CD14-positive monocyte (primary cell): ENCODE measurements around the gene ATG10. TPM values are rescaled to one million over a fixed set of nuclear protein-coding genes. Genes with fewer than 3 reads are reported as not detected.
A peak's percentile ranks its signal among the peaks of the same experiment; 100 is the strongest.

Source experiments
- DNase-seq, 3 donors: peaks; one replicate each; pipeline ENCODE4 v3.0.0-alpha.2; 2011 to 2022
- H2AFZ ChIP-seq: 2 replicates; pipeline ENCODE4 v1.6.0; 2012; ENCODE audit warnings: mild to moderate bottlenecking, low read depth, low read length, inconsistent platforms; ENCODE audit not compliant: insufficient read depth, poor library complexity, severe bottlenecking
- H3K27ac ChIP-seq, 2 donors: 1 replicate in 1 of 2; 2 replicates in 1 of 2; pipeline ENCODE4 v1.5.1; 2012 to 2013; ENCODE audit warnings: low read length in 2 of 2, control low read depth in 1 of 2, inconsistent platforms in 1 of 2, low read depth in 1 of 2, mild to moderate bottlenecking in 1 of 2
- H3K27me3 ChIP-seq, 2 donors: one replicate each; pipeline versions ENCODE4 v1.6.0 to v1.6.1; 2011 to 2013; ENCODE audit warnings: low read length in 2 of 2; ENCODE audit not compliant: control insufficient read depth in 2 of 2, insufficient read depth in 2 of 2
- H3K36me3 ChIP-seq, 2 donors: replicated peaks in 1 of 2; 1 replicate in 1 of 2; 2 replicates in 1 of 2; pipeline versions ENCODE4 v1.5.1 to v1.6.1; 2012 to 2013; ENCODE audit warnings: low read length in 2 of 2, control low read depth in 1 of 2, inconsistent platforms in 1 of 2, mild to moderate bottlenecking in 1 of 2; ENCODE audit not compliant: insufficient read depth in 2 of 2, control insufficient read depth in 1 of 2
- H3K4me1 ChIP-seq, 2 donors: 1 replicate in 1 of 2; 2 replicates in 1 of 2; pipeline versions ENCODE4 v1.5.1 to v1.6.1; 2012 to 2013; ENCODE audit warnings: low read length in 2 of 2, control low read depth in 1 of 2, inconsistent platforms in 1 of 2, mild to moderate bottlenecking in 1 of 2, moderate library complexity in 1 of 2; ENCODE audit not compliant: insufficient read depth in 2 of 2, control insufficient read depth in 1 of 2
- H3K4me2 ChIP-seq: replicated peaks from 2 replicates; pipeline ENCODE3; 2012; ENCODE audit warnings: low read length, moderate library complexity, mild to moderate bottlenecking; ENCODE audit not compliant: poor library complexity, severe bottlenecking; ENCODE audit errors: extremely low read depth
- H3K4me3 ChIP-seq, 3 experiments: fragments of 200-600 bp in 1 of 3; sonication (generic) in 1 of 3; replicated peaks in 1 of 3; 1 replicate in 2 of 3; 2 replicates in 1 of 3; pipeline ENCODE4 v1.5.1; 2011 to 2013; ENCODE audit warnings: low read length in 3 of 3, mild to moderate bottlenecking in 3 of 3, control low read depth in 2 of 3, low read depth in 2 of 3, inconsistent platforms in 1 of 3, moderate library complexity in 1 of 3
- H3K79me2 ChIP-seq: 2 replicates; pipeline ENCODE4 v1.6.0; 2012; ENCODE audit warnings: mild to moderate bottlenecking, control low read depth, inconsistent platforms, low read length, moderate library complexity; ENCODE audit not compliant: insufficient read depth
- H3K9ac ChIP-seq: 2 replicates; pipeline ENCODE4 v1.6.0; 2017; ENCODE audit warnings: low read length, mild to moderate bottlenecking; ENCODE audit not compliant: insufficient read depth, poor library complexity, severe bottlenecking
- H3K9me3 ChIP-seq, 2 donors: replicated peaks in 1 of 2; 1 replicate in 1 of 2; 2 replicates in 1 of 2; pipeline versions ENCODE4 v1.5.1 to v1.6.1; 2012 to 2013; ENCODE audit warnings: low read length in 2 of 2, control low read depth in 1 of 2; ENCODE audit not compliant: control insufficient read depth in 1 of 2, insufficient read depth in 1 of 2
- H4K20me1 ChIP-seq: 2 replicates; pipeline ENCODE4 v1.6.0; 2012; ENCODE audit warnings: mild to moderate bottlenecking, low read length, control low read depth, moderate library complexity; ENCODE audit not compliant: insufficient read depth
- H3K27ac Mint-ChIP-seq, 7 donors: one replicate each; pipeline ENCODE4 v1.8.0; 2020; ENCODE audit warnings: mild to moderate bottlenecking in 7 of 7, mixed read lengths in 7 of 7, moderate library complexity in 6 of 7, inconsistent platforms in 2 of 7
- H3K27me3 Mint-ChIP-seq, 3 donors: one replicate each; pipeline ENCODE4 v1.8.0; 2021 to 2022; ENCODE audit warnings: low read depth in 3 of 3, mild to moderate bottlenecking in 3 of 3, mixed read lengths in 3 of 3, moderate library complexity in 3 of 3, inconsistent platforms in 1 of 3
- H3K36me3 Mint-ChIP-seq, 2 donors: one replicate each; pipeline ENCODE4 v1.8.0; 2020; ENCODE audit warnings: mixed read lengths in 2 of 2, inconsistent platforms in 1 of 2, mild to moderate bottlenecking in 1 of 2
- H3K4me1 Mint-ChIP-seq: one replicate; pipeline ENCODE4 v1.8.0; 2020; ENCODE audit warnings: mild to moderate bottlenecking, mixed read lengths
- H3K4me3 Mint-ChIP-seq, 2 donors: one replicate each; pipeline ENCODE4 v1.8.0; 2020; ENCODE audit warnings: mild to moderate bottlenecking in 2 of 2, mixed read lengths in 2 of 2, moderate library complexity in 1 of 2
- H3K9me3 Mint-ChIP-seq, 7 donors: one replicate each; pipeline ENCODE4 v1.8.0; 2020 to 2022; ENCODE audit warnings: mixed read lengths in 7 of 7, mild to moderate bottlenecking in 6 of 7, moderate library complexity in 6 of 7, inconsistent platforms in 2 of 7
- CTCF ChIP-seq: fragments of 200-600 bp; IDR thresholded peaks from one replicate; pipeline ENCODE4 v1.8.0; 2022; ENCODE audit warnings: antibody characterized with exemption, mild to moderate bottlenecking
- WGBS: methylation state at CpG from one replicate; pipeline ENCODE4 v1.1.5; 2013; ENCODE audit warnings: missing lambda C conversion rate; ENCODE audit not compliant: insufficient coverage; 5-methylcytosine and 5-hydroxymethylcytosine counted together
- intact Hi-C, 2 donors: fragments of 100-400 bp; cut with micrococcal nuclease; formaldehyde crosslinking; loops; one replicate each; pipeline versions ENCODE4 v1.15.0 to v1.15.1; 2023
- polyA plus RNA-seq, 3 donors: library from polyadenylated mRNA; depleted of rRNA in 1 of 3; unstranded in 2 of 3; stranded (reverse) in 1 of 3; fragments of 300-500 nt in 2 of 3; fragments of >200 nt in 1 of 3; fragmentation: Illumina TruSeq in 2 of 3; gene quantifications; 1 replicate in 2 of 3; 2 replicates in 1 of 3; pipeline ENCODE4 v1.2.3, GENCODE V29; 2012 to 2021

Gene ATG10
- polyA plus RNA-seq, 3 donors, result 2.1 to 7.9 (median 5.6) TPM

- H3K27me3 Mint-ChIP-seq, result peaks cover 0 to 2% (median 1%) of the 10 kb centered on the region in 3 donors
- 95% methylated on average over 4 of the region's 5 CpGs for WGBS
- peaks cover 35 to 38% of the 10 kb centered on the region in 2 donors for H3K36me3 Mint-ChIP-seq
- no peaks in the 10 kb centered on the region for H3K9me3 ChIP-seq
- H3K4me1 Mint-ChIP-seq, result peaks cover 3% of the 10 kb centered on the region
- no peak overlapping the region for H3K4me3 ChIP-seq
- H3K9ac ChIP-seq, result no peak overlapping the region
- H3K9me3 Mint-ChIP-seq, result peaks cover 0 to 8% (median 3%) of the 10 kb centered on the region in 7 donors
- no peak overlapping the region for H3K27ac Mint-ChIP-seq
- H3K4me2 ChIP-seq, result no peak overlapping the region
- no peak overlapping the region for H3K4me3 Mint-ChIP-seq
- no peaks in the 10 kb centered on the region for H4K20me1 ChIP-seq
- no peak for TF ChIP-seq CTCF
- peaks cover 2 to 29% of the 10 kb centered on the region in 2 donors for H3K36me3 ChIP-seq
- DNase-seq, result no peak
- no peaks in the 10 kb centered on the region for H3K27me3 ChIP-seq
- H3K27ac ChIP-seq, result no peak overlapping the region
- intact Hi-C loops, result loop anchor here in 1 of 2 donors (10.0 kb wide), 1 partner anchor 484 kb away; no protein-coding TSS in a partner anchor
- H2AFZ ChIP-seq, result no peak overlapping the region
- H3K79me2 ChIP-seq, result no peaks in the 10 kb centered on the region
- H3K4me1 ChIP-seq, result peaks cover 2 to 5% of the 10 kb centered on the region in 2 donors
Measured at GRCh38 chr5:81989204-81989603, 17.4 kb downstream of the ATG10 start.

GRCh38 chr5:81994679-81995078, 22.9 kb downstream of the ATG10 start:
- peaks cover 0 to 1% (median 0%) of the 10 kb centered on the region in 3 donors for H3K27me3 Mint-ChIP-seq
- Histone ChIP-seq H3K27ac (no peak overlapping the region), H3K79me2 (no peaks in the 10 kb centered on the region), H3K9me3 (peaks cover 3 to 11% of the 10 kb centered on the region in 2 donors), H2AFZ (no peak overlapping the region), H4K20me1 (no peaks in the 10 kb centered on the region), H3K9ac (no peak overlapping the region), H3K27me3 (no peaks in the 10 kb centered on the region), H3K4me2 (no peak overlapping the region), H3K4me3 (no peak overlapping the region), H3K4me1 (no peaks in the 10 kb centered on the region), H3K36me3 (peaks cover 2 to 41% of the 10 kb centered on the region in 2 donors)
- no peak for DNase-seq
- 100% methylated on average over 1 of the region's 1 CpG for WGBS
- H3K4me3 Mint-ChIP-seq, result no peak overlapping the region
- peak overlapping the region in 1 of 7 donors; percentile 46 for H3K27ac Mint-ChIP-seq
- intact Hi-C loops, result no loop called here
- no peak for TF ChIP-seq CTCF
- peaks cover 45 to 60% of the 10 kb centered on the region in 2 donors for H3K36me3 Mint-ChIP-seq
- peaks cover 0 to 19% (median 16%) of the 10 kb centered on the region in 7 donors for H3K9me3 Mint-ChIP-seq
- H3K4me1 Mint-ChIP-seq, result peaks cover 6% of the 10 kb centered on the region
